ENCODE measurements around the gene BID.

DNA sequence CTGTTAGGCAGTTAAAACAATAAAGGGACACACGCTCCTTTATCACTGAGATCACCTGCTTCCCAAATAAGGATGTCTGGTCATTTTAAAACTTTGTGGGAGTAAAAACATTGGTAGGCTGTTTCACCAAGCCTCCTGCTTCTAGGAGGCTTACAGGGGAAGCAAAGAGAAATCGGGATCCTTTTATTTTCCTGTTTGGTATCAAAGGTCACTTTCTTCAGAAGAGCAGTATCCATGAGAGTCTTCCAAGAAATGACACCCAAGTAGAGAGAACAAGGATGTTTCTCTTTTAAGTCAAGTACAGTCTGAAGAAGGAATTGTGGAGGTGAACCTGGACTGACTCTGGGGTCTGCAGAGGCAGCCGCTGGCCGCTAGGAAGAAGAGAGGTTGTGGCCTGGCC is 36.9 kb upstream of the BID start:
- TF ChIP-seq, protein P1, sequence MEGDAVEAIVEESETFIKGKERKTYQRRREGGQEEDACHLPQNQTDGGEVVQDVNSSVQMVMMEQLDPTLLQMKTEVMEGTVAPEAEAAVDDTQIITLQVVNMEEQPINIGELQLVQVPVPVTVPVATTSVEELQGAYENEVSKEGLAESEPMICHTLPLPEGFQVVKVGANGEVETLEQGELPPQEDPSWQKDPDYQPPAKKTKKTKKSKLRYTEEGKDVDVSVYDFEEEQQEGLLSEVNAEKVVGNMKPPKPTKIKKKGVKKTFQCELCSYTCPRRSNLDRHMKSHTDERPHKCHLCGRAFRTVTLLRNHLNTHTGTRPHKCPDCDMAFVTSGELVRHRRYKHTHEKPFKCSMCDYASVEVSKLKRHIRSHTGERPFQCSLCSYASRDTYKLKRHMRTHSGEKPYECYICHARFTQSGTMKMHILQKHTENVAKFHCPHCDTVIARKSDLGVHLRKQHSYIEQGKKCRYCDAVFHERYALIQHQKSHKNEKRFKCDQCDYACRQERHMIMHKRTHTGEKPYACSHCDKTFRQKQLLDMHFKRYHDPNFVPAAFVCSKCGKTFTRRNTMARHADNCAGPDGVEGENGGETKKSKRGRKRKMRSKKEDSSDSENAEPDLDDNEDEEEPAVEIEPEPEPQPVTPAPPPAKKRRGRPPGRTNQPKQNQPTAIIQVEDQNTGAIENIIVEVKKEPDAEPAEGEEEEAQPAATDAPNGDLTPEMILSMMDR (IDR thresholded peaks at IDR 0.05 in 4 of 5, conservative IDR thresholded peaks at IDR 0.05 in 1 of 5): no peak
- no peak for TF ChIP-seq POLR2A (IDR thresholded peaks at IDR 0.05)

All from gastrocnemius medialis (tissue), 4 donors.